ENCODE results near the gene TMEM176A.

GRCh38 chr7:150805864-150806263, 5.3 kb downstream of the TMEM176A start:
- TF ChIP-seq CTCF (optimal IDR thresholded peaks at IDR 0.05 in 1 of 3, IDR thresholded peaks at IDR 0.05 in 1 of 3, conservative IDR thresholded peaks at IDR 0.05 in 1 of 3; ENCODE audit: extremely low read depth in 1 of 3, insufficient read depth in 2 of 3, low read length in 3 of 3) (no peak), EZH2 (IDR thresholded peaks at IDR 0.05; ENCODE audit: low read length) (no peak)

Measured in keratinocyte (primary cell).